Pancreas (tissue), 10 donors: ENCODE results near the gene TMIGD1. TPM values are rescaled to one million over a fixed set of nuclear protein-coding genes. Genes with fewer than 3 reads are reported as not detected.
A peak's percentile ranks its signal among the peaks of the same experiment; 100 is the strongest.

Experiments used
- ATAC-seq, 4 donors: fragments of 200-7000 bp; cut with Tn5 transposase; one replicate each; pipeline versions ENCODE4 v1.8.0 to v1.9.1; 2020; ENCODE audit warnings: mild to moderate bottlenecking in 4 of 4, moderate library complexity in 4 of 4
- DNase-seq, 6 donors: peaks; one replicate each; pipeline ENCODE4 v3.0.0-alpha.2; 2020
- FAIRE-seq: peaks from 2 replicates; lab custom pipeline; 2012; peaks lifted over from hg19 to GRCh38; lab: Jason Lieb, UNC
- H3K27ac ChIP-seq, 4 donors: fragments of 200-600 bp; sonication (generic); 1 replicate in 3 of 4; 2 replicates in 1 of 4; pipeline versions ENCODE4 v1.5.0 to v1.8.0; 2020
- H3K27me3 ChIP-seq, 4 donors: fragments of 200-600 bp; one replicate each; pipeline ENCODE4 v1.8.0; 2021
- H3K36me3 ChIP-seq, 3 donors: fragments of 200-600 bp; sonication (generic) in 1 of 3; one replicate each; pipeline versions ENCODE4 v1.5.0 to v1.8.0; 2020 to 2021
- H3K4me1 ChIP-seq, 3 donors: fragments of 200-600 bp; one replicate each; pipeline ENCODE4 v1.8.0; 2021
- H3K4me3 ChIP-seq, 4 donors: fragments of 200-600 bp; sonication (generic) in 2 of 4; one replicate each; pipeline versions ENCODE4 v1.5.0 to v1.8.0; 2020 to 2021
- H3K9me3 ChIP-seq, 4 donors: fragments of 200-600 bp; one replicate each; pipeline ENCODE4 v1.8.0; 2021
- CTCF ChIP-seq, 4 donors: fragments of 200-600 bp; sonication (generic) in 3 of 4; IDR thresholded peaks; one replicate each; pipeline versions ENCODE4 v1.5.0 to v1.8.0; 2021; ENCODE audit warnings: antibody characterized with exemption in 4 of 4
- WGBS, 2 donors: extraction: QIAGEN DNeasy Blood & Tissue Kit; methylation state at CpG; one replicate each; pipeline ENCODE4 v1.1.7; 2013; 5-methylcytosine and 5-hydroxymethylcytosine counted together
- intact Hi-C, 3 donors: fragments of 100-400 bp; cut with DNase I; formaldehyde crosslinking; loops; one replicate each; pipeline versions ENCODE4 v1.11.1 to v1.14.2; 2022
- polyA plus RNA-seq, 2 donors: library from polyadenylated mRNA; stranded (reverse); fragments of 200-250 nt; gene quantifications; one replicate each; pipeline ENCODE4 v1.2.3, GENCODE V29; 2013
- total RNA-seq, 6 donors: library from RNA; stranded (reverse); fragmentation: NEBNext Ultra II Directional in 4 of 6; extraction: Animal tissue kit (Norgen Biotek cat#: 25700) in 4 of 6; gene quantifications; one replicate each; pipeline versions ENCODE4 v1.2.1 to v1.2.4, GENCODE V29; 2021 to 2023
- donor health status: healthy with polysubstance abuse.
- donor health status: DM: no; HTN: no; CAD: no; lungs with moderate emphysema.
- donor health status: DM: no; HTN: no; CAD: no.
- donor health status: control.
- donor health status: control.
- donor health status: Bipolar disorder and iron deficiency.
- donor health status: DM: yes; HTN: yes; CAD: no.
- donor health status: DM: no; HTN: no; CAD: no.
- donor health status: DM: no; HTN: no; CAD: no.
- donor health status: DM: yes; HTN: yes; CAD: no.

TMIGD1 gene
- total and polyA plus RNA-seq, 8 donors, result not detected

GRCh38 chr17:30300818-30301217 is 33.0 kb downstream of the TMIGD1 start:
- intact Hi-C loops, result no loop called here
- H3K4me1 ChIP-seq, result no peaks in the 10 kb centered on the region
- H3K27ac ChIP-seq, result no peak overlapping the region
- H3K27me3 ChIP-seq, result no peaks in the 10 kb centered on the region
- ATAC-seq (no peak), FAIRE-seq (no peak), DNase-seq (no peak)
- no peaks in the 10 kb centered on the region for H3K36me3 ChIP-seq
- no peak for TF ChIP-seq CTCF (IDR thresholded peaks at IDR 0.05)
- no peaks in the 10 kb centered on the region for H3K9me3 ChIP-seq
- H3K4me3 ChIP-seq, result no peak overlapping the region

GRCh38 chr17:30299000-30299399 is 34.9 kb downstream of the TMIGD1 start:
- Histone ChIP-seq H3K9me3 (no peaks in the 10 kb centered on the region), H3K27me3 (no peaks in the 10 kb centered on the region), H3K4me1 (no peaks in the 10 kb centered on the region), H3K36me3 (no peaks in the 10 kb centered on the region), H3K27ac (no peak overlapping the region), H3K4me3 (no peak overlapping the region)
- FAIRE-seq, result no peak
- no peak for TF ChIP-seq CTCF (IDR thresholded peaks at IDR 0.05)
- DNase-seq, result no peak
- 67 to 79% methylated on average over 1 of the region's 1 CpG for WGBS, 2 donors
- no peak for ATAC-seq
- intact Hi-C loops, result no loop called here

GRCh38 chr17:30297715-30298114 is 36.1 kb downstream of the TMIGD1 start:
- ATAC-seq, result no peak
- no peak overlapping the region for H3K4me3 ChIP-seq
- 89 to 90% methylated on average over 4 of the region's 4 CpGs for WGBS, 2 donors

GRCh38 chr17:30296499-30297080 is 37.3 kb downstream of the TMIGD1 start:
- Histone ChIP-seq H3K4me3 (no peak overlapping the region), H3K9me3 (no peaks in the 10 kb centered on the region), H3K4me1 (no peaks in the 10 kb centered on the region), H3K27me3 (no peaks in the 10 kb centered on the region), H3K27ac (no peak overlapping the region), H3K36me3 (no peaks in the 10 kb centered on the region)
- FAIRE-seq (no peak), DNase-seq (no peak), ATAC-seq (no peak)
- whole genome bisulfite sequencing, 2 donors, result 61 to 67% methylated on average over 5 of the region's 5 CpGs
- intact Hi-C loops, result no loop called here
- TF ChIP-seq CTCF (IDR thresholded peaks at IDR 0.05), result no peak

More at GRCh38 chr17:30297715-30298114, 36.1 kb downstream of the TMIGD1 start:
- no peak for TF ChIP-seq CTCF (IDR thresholded peaks at IDR 0.05)
- Histone ChIP-seq H3K9me3 (no peaks in the 10 kb centered on the region), H3K27ac (no peak overlapping the region), H3K36me3 (no peaks in the 10 kb centered on the region), H3K27me3 (no peaks in the 10 kb centered on the region), H3K4me1 (no peaks in the 10 kb centered on the region)
- DNase-seq (peak in 1 of 6 donors; percentile 37), FAIRE-seq (no peak)
- intact Hi-C loops, result no loop called here

GRCh38 chr17:30292286-30292858 is 41.5 kb downstream of the TMIGD1 start:
- H3K27ac ChIP-seq, result peak overlapping the region in 3 of 4 donors; percentile 53 to 61 (median 55)
- no peaks in the 10 kb centered on the region for H3K9me3 ChIP-seq
- FAIRE-seq (no peak), ATAC-seq (peak in 2 of 4 donors; percentile 21 to 28), DNase-seq (no peak)
- no peaks in the 10 kb centered on the region for H3K27me3 ChIP-seq
- H3K4me1 ChIP-seq, result peaks cover 5 to 9% (median 7%) of the 10 kb centered on the region in 3 donors
- intact Hi-C loops, result no loop called here
- H3K36me3 ChIP-seq, result no peaks in the 10 kb centered on the region
- 29 to 32% methylated on average over 17 of the region's 17 CpGs for WGBS, 2 donors
- no peak for TF ChIP-seq CTCF (IDR thresholded peaks at IDR 0.05)
- H3K4me3 ChIP-seq, result peak overlapping the region; percentile 85 to 99 (median 98)
